Hematopoietic multipotent progenitor cell treated with erythropoietin and hydrocortisone succinate and interleukin-3 and kit ligand, for 8 days (in vitro differentiated cells): Measurements from ENCODE around the gene ANKRD9.
A peak's percentile ranks its signal among the peaks of the same experiment; 100 is the strongest.

Source experiments
- DNase-seq: peaks from one replicate; pipeline ENCODE4 v3.0.0-alpha.2; 2015

ANKRD9 gene

GRCh38 chr14:102471921-102472790, 37.4 kb downstream of the ANKRD9 start:
- no peak for DNase-seq

- no peak for DNase-seq
Observed at GRCh38 chr14:102469261-102469660, 40.3 kb downstream of the ANKRD9 start.

- DNase-seq, result no peak
Observed at GRCh38 chr14:102464846-102465341, 44.7 kb downstream of the ANKRD9 start.

- DNase-seq, result no peak
Observed at GRCh38 chr14:102464006-102464405, 45.6 kb downstream of the ANKRD9 start.

GRCh38 chr14:102462391-102462790, 47.2 kb downstream of the ANKRD9 start:
- DNase-seq, result no peak

- no peak for DNase-seq
Observed at GRCh38 chr14:102461490-102462338, 47.9 kb downstream of the ANKRD9 start.

- peak; percentile 5 for DNase-seq
Observed at GRCh38 chr14:102457509-102457908, 52.1 kb downstream of the ANKRD9 start.

GRCh38 chr14:102454711-102455110, 54.9 kb downstream of the ANKRD9 start:
- no peak for DNase-seq

GRCh38 chr14:102452302-102452701, 57.3 kb downstream of the ANKRD9 start:
- DNase-seq, result no peak
